T1000 (cell line): Measurements from ENCODE around the gene MED14.

Source experiments
- DNase-seq: peaks from one replicate; lab custom pipeline; 2025; ENCODE audit warnings: mixed read lengths; lab: John Stamatoyannopoulos, UW

Gene MED14

GRCh38 chrX:40729598-40730584 lies 5.5 kb downstream of the MED14 start:
- no peak for DNase-seq

GRCh38 chrX:40727581-40728252 lies 7.6 kb downstream of the MED14 start:
- no peak for DNase-seq

DNA sequence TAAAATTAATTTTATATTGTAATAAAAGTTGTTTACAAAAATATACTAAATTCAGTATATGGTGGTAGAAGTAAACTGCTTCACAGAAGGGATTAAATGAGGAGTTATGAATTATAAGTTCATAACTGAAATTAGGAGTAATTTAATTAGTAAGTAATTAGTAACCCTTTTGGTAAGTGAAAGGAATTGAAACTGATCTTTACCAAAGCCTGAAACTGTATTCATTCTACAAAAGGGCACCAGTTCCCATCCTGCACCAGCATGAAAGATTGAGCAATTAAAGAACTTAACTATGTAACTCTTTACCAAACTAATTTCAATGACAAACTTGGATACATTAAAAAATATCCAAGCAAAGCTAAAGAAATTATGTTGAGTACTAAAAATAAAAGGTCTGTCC lies 8.2 kb downstream of the MED14 start:
- no peak for DNase-seq

DNA sequence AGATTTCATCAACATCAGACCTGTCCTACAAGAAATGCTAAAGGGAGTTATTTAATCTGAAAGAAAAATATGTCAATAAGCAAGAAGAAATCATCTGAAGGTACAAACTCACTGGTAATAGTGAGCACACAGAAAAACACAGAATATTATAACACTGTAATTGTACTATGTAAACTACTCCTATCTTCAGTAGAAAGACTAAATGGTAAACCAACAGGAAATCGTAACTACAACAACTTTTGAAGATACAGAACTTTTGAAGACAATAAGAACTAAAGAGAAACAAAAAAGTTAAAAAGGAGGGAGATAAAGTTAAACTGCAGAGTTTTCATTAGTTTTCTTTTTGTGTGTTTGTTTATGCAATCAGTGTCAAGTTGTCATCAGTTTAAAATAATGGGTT lies 12.4 kb downstream of the MED14 start:
- DNase-seq = no peak

GRCh38 chrX:40721489-40722106 lies 13.7 kb downstream of the MED14 start:
- DNase-seq = no peak

DNA sequence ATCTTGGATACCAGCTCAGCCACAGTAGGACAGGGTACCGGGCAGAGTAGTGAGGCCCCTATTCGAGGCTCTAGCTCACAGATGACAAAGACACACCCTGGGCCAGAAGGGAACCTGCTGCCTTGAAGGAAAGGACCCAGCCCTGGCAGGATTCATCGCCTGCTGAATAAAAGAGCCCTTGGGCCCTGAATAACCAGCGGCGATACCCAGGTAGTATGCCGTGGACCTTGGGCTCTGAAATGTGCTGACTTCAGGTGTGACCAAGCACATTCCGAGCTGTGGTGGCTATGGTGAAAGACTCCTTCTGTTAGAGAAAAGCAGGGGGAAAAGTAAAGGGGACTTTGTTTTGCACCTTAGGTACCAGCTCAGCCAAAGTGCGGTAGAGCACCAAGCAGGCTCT lies 14.6 kb downstream of the MED14 start:
- no peak for DNase-seq

- DNase-seq = no peak
Observed at GRCh38 chrX:40720339-40720738, 15.0 kb downstream of the MED14 start.

- no peak for DNase-seq
Observed at GRCh38 chrX:40719731-40720130, 15.6 kb downstream of the MED14 start.

- DNase-seq = no peak
Observed at GRCh38 chrX:40719218-40719617, 16.1 kb downstream of the MED14 start.

DNA sequence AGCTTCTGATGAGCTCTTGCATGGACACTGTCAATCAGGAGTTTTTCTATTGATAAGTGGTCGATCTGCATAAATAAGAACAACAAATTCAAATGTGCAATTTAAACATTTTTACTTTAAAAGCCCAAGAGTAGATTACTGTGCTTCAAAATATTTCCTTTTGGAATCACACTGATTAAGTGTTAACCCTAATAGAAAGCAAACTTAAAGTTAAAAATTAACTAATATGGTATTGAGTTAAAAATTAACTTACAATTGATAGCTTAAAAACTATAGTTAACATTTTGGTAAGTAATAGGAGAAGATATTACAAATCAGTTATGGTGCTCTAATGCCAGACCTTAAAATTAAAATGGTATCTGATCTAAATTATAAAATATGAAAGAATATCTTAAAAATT lies 25.9 kb downstream of the MED14 start:
- no peak for DNase-seq

GRCh38 chrX:40705658-40706312 lies 29.6 kb downstream of the MED14 start:
- no peak for DNase-seq

DNA sequence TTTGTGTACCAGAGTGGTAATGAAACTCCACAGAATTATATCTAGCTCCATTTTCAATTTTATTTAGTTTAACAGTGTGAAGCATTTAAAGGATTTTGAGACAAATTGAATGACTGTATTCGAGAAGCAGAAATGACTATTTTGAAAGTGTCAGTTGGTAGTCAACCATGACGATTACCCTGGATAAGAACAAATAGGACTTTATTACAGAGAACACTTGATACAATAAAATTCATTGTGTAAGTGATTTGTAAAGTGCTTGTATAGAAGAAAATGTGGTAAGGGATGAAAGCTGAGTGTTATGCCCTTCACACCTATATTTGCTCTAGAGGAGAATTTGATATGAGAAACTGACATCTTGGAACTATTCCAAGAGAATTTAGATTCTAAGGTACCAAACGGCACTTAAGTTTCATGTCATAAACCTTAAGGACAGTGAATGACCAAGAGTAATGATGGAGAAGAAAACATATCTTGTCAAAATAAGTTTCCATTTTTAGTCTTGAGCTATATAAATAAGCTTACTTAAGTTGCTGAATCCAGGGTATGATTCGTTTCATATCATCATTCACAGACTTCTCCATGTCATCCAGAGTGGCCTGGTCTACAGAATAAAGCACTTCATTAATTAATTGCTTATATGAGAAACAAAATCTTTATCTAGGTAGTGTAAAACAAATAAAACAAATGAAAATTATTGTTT lies 34.6 kb downstream of the MED14 start:
- DNase-seq = no peak

GRCh38 chrX:40698851-40699250 lies 36.5 kb downstream of the MED14 start:
- DNase-seq = no peak

GRCh38 chrX:40694802-40695201 lies 40.5 kb downstream of the MED14 start:
- no peak for DNase-seq

DNA sequence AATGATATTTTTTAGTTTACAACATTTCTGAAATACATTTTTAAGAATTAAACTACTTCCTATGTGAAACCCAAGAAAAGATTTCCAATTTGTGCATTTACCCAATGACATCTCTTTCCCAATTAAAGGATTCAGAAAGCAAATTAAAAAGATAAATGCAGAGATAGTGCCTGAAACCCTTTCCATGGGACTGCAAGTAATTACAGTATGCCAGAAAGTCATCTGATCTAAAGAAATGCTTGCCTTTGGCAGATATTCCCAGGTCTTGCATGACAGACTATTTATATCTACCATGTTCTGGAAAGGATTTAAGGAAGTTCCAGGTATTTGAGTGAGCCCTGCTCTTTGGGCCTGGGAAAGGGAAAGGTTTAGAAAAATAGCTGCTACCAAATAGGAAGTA lies 46.4 kb downstream of the MED14 start:
- DNase-seq = no peak

- DNase-seq = no peak
Observed at GRCh38 chrX:40687169-40687568, 48.2 kb downstream of the MED14 start.

- DNase-seq = no peak
Observed at GRCh38 chrX:40685362-40685918, 49.9 kb downstream of the MED14 start.

DNA sequence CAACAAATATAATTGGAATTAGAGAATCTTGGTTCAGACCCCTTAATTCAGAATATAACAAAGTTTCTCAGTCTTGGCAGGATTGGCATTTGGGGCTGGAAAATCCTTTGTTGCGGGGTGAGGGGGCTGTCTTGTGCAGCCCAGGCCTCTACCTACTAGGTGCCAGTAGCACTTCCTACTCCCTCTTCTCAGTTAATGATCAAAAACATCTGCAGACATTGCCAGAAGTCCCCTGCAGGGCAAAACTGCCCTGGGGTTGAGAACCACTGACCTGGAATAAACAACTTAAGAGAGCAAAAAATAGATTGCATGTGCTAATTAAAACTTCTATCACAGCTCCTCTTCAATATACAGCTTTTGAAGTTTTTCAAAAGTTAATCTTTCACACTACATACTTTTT lies 51.2 kb downstream of the MED14 start:
- DNase-seq = no peak

- no peak for DNase-seq
Observed at GRCh38 chrX:40683245-40683644, 52.1 kb downstream of the MED14 start.

GRCh38 chrX:40671126-40671525 lies 64.2 kb downstream of the MED14 start:
- no peak for DNase-seq

DNA sequence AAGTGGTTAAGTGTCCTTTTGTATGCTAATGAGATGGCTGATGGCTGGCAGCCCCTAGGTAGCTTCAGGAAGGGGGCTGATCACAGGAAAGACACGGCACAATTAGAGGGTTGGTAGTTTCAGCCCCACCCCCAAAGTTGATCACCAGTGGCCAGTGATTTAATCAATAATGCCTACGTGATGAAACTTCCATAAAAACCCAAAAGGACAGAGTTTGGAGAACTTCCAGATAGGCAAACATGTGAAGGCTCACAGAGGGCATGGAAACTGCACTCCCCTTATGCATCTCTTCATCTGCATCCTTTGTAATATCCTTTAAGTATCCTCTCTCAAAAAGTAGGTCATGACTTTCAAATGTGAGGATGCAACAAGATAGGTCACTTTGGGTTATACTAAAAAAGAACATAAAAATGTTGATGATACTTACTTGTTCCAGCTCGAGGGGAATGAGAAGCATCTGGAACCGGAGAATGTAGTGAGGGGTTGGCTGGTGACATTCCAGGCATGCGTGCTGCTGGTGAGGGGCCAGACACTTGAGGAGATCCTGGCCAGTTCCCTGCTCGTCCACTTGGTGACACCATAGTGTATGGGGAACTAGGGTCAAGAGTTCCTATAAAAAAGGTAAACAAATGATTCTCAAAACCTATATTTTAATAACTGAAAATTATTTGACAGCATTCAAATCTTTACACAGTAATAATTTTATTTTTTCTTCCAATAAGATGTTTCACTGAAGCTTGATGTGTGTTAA lies 71.3 kb downstream of the MED14 start:
- DNase-seq = no peak
